Measurements from ENCODE around the gene LSG1.

The LSG1 gene

GRCh38 chr3:194622621-194623340 is 49.2 kb downstream of the LSG1 start:
- DNase-seq: no peak
- Histone ChIP-seq H3K4me3 (no peak overlapping the region), H3K27ac (no peak overlapping the region), H3K27me3 (no peaks in the 10 kb centered on the region), H3K9me3 (no peaks in the 10 kb centered on the region), H3K36me3 (peaks cover 0 to 17% (median 0%) of the 10 kb centered on the region in 3 donors), H3K4me1 (no peaks in the 10 kb centered on the region)
- intact Hi-C loops (cut with DNase I; ENCODE audit: low total_unique reads): no loop called here
- no peak for TF ChIP-seq CTCF (IDR thresholded peaks at IDR 0.05)

- Histone ChIP-seq H3K36me3 (peaks cover 0 to 17% (median 0%) of the 10 kb centered on the region in 3 donors), H3K27ac (no peak overlapping the region), H3K9me3 (no peaks in the 10 kb centered on the region), H3K4me1 (no peaks in the 10 kb centered on the region), H3K4me3 (no peak overlapping the region), H3K27me3 (no peaks in the 10 kb centered on the region)
- TF ChIP-seq CTCF (IDR thresholded peaks at IDR 0.05): no peak
- DNase-seq: no peak
- intact Hi-C loops (cut with DNase I; ENCODE audit: low total_unique reads): no loop called here
Observed at GRCh38 chr3:194621947-194622346, 50.0 kb downstream of the LSG1 start.

GRCh38 chr3:194620196-194620595 is 51.8 kb downstream of the LSG1 start:
- no peaks in the 10 kb centered on the region for H3K4me1 ChIP-seq
- TF ChIP-seq CTCF (IDR thresholded peaks at IDR 0.05): no peak
- peaks cover 0 to 8% (median 0%) of the 10 kb centered on the region in 3 donors for H3K36me3 ChIP-seq
- H3K9me3 ChIP-seq: no peaks in the 10 kb centered on the region
- intact Hi-C loops (cut with DNase I; ENCODE audit: low total_unique reads): no loop called here
- no peaks in the 10 kb centered on the region for H3K27me3 ChIP-seq
- H3K27ac ChIP-seq: no peak overlapping the region
- H3K4me3 ChIP-seq: no peak overlapping the region
- no peak for DNase-seq

- DNase-seq: no peak
- intact Hi-C loops (cut with DNase I; ENCODE audit: low total_unique reads): no loop called here
Observed at GRCh38 chr3:194619741-194620140, 52.2 kb downstream of the LSG1 start.

GRCh38 chr3:194618858-194619608 is 53.0 kb downstream of the LSG1 start:
- Histone ChIP-seq H3K4me3 (no peak overlapping the region), H3K27ac (no peak overlapping the region), H3K4me1 (no peaks in the 10 kb centered on the region), H3K9me3 (no peaks in the 10 kb centered on the region), H3K27me3 (no peaks in the 10 kb centered on the region), H3K36me3 (peaks cover 0 to 8% (median 0%) of the 10 kb centered on the region in 3 donors)
- no peak for DNase-seq
- intact Hi-C loops (cut with DNase I; ENCODE audit: low total_unique reads): no loop called here
- no peak for TF ChIP-seq CTCF (IDR thresholded peaks at IDR 0.05)

More at GRCh38 chr3:194619741-194620140, 52.2 kb downstream of the LSG1 start:
- no peak for TF ChIP-seq CTCF (IDR thresholded peaks at IDR 0.05)
- Histone ChIP-seq H3K4me1 (no peaks in the 10 kb centered on the region), H3K9me3 (no peaks in the 10 kb centered on the region), H3K27ac (no peak overlapping the region), H3K36me3 (peaks cover 0 to 8% (median 0%) of the 10 kb centered on the region in 3 donors), H3K27me3 (no peaks in the 10 kb centered on the region), H3K4me3 (no peak overlapping the region)

Data from tibial artery (tissue), 4 donors.